ENCODE data around the gene DMAC1. TPM values are rescaled to one million over a fixed set of nuclear protein-coding genes. Genes with fewer than 3 reads are reported as not detected.

Gene DMAC1
- total and polyA plus RNA-seq, 7 donors, result 17.2 to 21.4 (median 19.9) TPM

- Histone ChIP-seq H3K9me3 (no peaks in the 10 kb centered on the region), H3K36me3 (no peaks in the 10 kb centered on the region), H3K4me1 (no peaks in the 10 kb centered on the region), H3K27me3 (no peaks in the 10 kb centered on the region), H3K4me3 (no peak overlapping the region), H3K27ac (no peak overlapping the region)
- no peak for DNase-seq
- intact Hi-C loops (cut with DNase I), result no loop called here
- no peak for TF ChIP-seq POLR2A (IDR thresholded peaks at IDR 0.05)
- TF ChIP-seq POLR2AphosphoS5 (IDR thresholded peaks at IDR 0.05), result no peak
- no peak for TF ChIP-seq CTCF (IDR thresholded peaks at IDR 0.05)
- TF ChIP-seq EP300 (IDR thresholded peaks at IDR 0.05), result no peak
- WGBS, 2 donors, result 89 to 94% methylated on average over 2 of the region's 2 CpGs
Observed at GRCh38 chr9:7778851-7779600, 20.6 kb downstream of the DMAC1 start.

GRCh38 chr9:7777771-7778170, 21.8 kb downstream of the DMAC1 start:
- Histone ChIP-seq H3K9me3 (no peaks in the 10 kb centered on the region), H3K4me1 (no peaks in the 10 kb centered on the region), H3K27ac (no peak overlapping the region), H3K4me3 (no peak overlapping the region), H3K36me3 (no peaks in the 10 kb centered on the region), H3K27me3 (no peaks in the 10 kb centered on the region)
- TF ChIP-seq POLR2AphosphoS5 (IDR thresholded peaks at IDR 0.05) (no peak), POLR2A (IDR thresholded peaks at IDR 0.05) (no peak), EP300 (IDR thresholded peaks at IDR 0.05) (no peak), CTCF (IDR thresholded peaks at IDR 0.05) (no peak)
- intact Hi-C loops (cut with DNase I), result no loop called here
- 86 to 88% methylated on average over 1 of the region's 1 CpG for WGBS, 2 donors
- DNase-seq, result no peak

- H3K4me3 ChIP-seq, result no peak overlapping the region
- H3K27ac ChIP-seq, result no peak overlapping the region
- no peaks in the 10 kb centered on the region for H3K9me3 ChIP-seq
- H3K27me3 ChIP-seq, result no peaks in the 10 kb centered on the region
- DNase-seq, result no peak
- 30 to 52% methylated on average over 2 of the region's 2 CpGs for WGBS, 2 donors
- H3K4me1 ChIP-seq, result no peaks in the 10 kb centered on the region
- no peaks in the 10 kb centered on the region for H3K36me3 ChIP-seq
- intact Hi-C loops (cut with DNase I), result no loop called here
- TF ChIP-seq POLR2AphosphoS5 (IDR thresholded peaks at IDR 0.05) (no peak), CTCF (IDR thresholded peaks at IDR 0.05) (no peak), POLR2A (IDR thresholded peaks at IDR 0.05) (no peak), EP300 (IDR thresholded peaks at IDR 0.05) (no peak)
Observed at GRCh38 chr9:7770111-7770510, 29.5 kb downstream of the DMAC1 start.

- Histone ChIP-seq H3K27me3 (no peaks in the 10 kb centered on the region), H3K4me3 (no peak overlapping the region), H3K36me3 (no peaks in the 10 kb centered on the region), H3K9me3 (peaks cover 0 to 3% (median 0%) of the 10 kb centered on the region in 4 donors), H3K4me1 (no peaks in the 10 kb centered on the region), H3K27ac (no peak overlapping the region)
- DNase-seq, result no peak
- TF ChIP-seq POLR2AphosphoS5 (IDR thresholded peaks at IDR 0.05) (no peak), POLR2A (IDR thresholded peaks at IDR 0.05) (no peak), EP300 (IDR thresholded peaks at IDR 0.05) (no peak), CTCF (IDR thresholded peaks at IDR 0.05) (no peak)
- 56 to 86% methylated on average over 3 of the region's 3 CpGs for WGBS, 2 donors
- intact Hi-C loops (cut with DNase I), result no loop called here
Observed at GRCh38 chr9:7762600-7762999, 37.0 kb downstream of the DMAC1 start.

GRCh38 chr9:7760014-7760415, 39.6 kb downstream of the DMAC1 start:
- intact Hi-C loops (cut with DNase I), result no loop called here
- 84 to 94% methylated on average over 1 of the region's 1 CpG for WGBS, 2 donors

More at GRCh38 chr9:7760014-7760415, 39.6 kb downstream of the DMAC1 start:
- H3K27me3 ChIP-seq, result no peaks in the 10 kb centered on the region
- TF ChIP-seq POLR2A (IDR thresholded peaks at IDR 0.05) (no peak), EP300 (IDR thresholded peaks at IDR 0.05) (no peak), POLR2AphosphoS5 (IDR thresholded peaks at IDR 0.05) (no peak), CTCF (IDR thresholded peaks at IDR 0.05) (no peak)
- H3K9me3 ChIP-seq, result peaks cover 0 to 3% (median 0%) of the 10 kb centered on the region in 4 donors
- no peak for DNase-seq
- H3K4me3 ChIP-seq, result no peak overlapping the region
- H3K4me1 ChIP-seq, result no peaks in the 10 kb centered on the region
- H3K27ac ChIP-seq, result no peak overlapping the region
- H3K36me3 ChIP-seq, result no peaks in the 10 kb centered on the region

Data from sigmoid colon (tissue), 7 donors.